Transverse colon (tissue), 4 donors: ENCODE results near the gene TMEM62.
"Not testable (repeated sequence)": the region's sequence is repeated elsewhere in the genome, so short reads cannot be mapped to it uniquely, and the experiment has no call there.

Experiments
- EP300 ChIP-seq: sonication (generic); formaldehyde crosslinking; IDR thresholded peaks from one replicate; pipeline ENCODE4 v1.6.1; 2017; ENCODE audit warnings: antibody characterized with exemption, low read depth
- POLR2AphosphoS5 ChIP-seq, 3 donors: sonication (generic); formaldehyde crosslinking; IDR thresholded peaks; one replicate each; pipeline ENCODE4 v1.6.1; 2016; ENCODE audit warnings: antibody characterized with exemption in 3 of 3
- TF ChIP-seq, protein P1 (sequence below), 5 experiments: fragments of 200-600 bp in 3 of 5; fragments of 450-650 bp in 2 of 5; sonication (generic) in 3 of 5; IDR thresholded peaks; 1 replicate in 2 of 5; 2 replicates in 3 of 5; pipeline ENCODE4 v1.5.1; 2016 to 2017; ENCODE audit warnings: antibody characterized with exemption in 5 of 5, inconsistent platforms in 3 of 5, mild to moderate bottlenecking in 2 of 5, moderate library complexity in 1 of 5

- TF ChIP-seq EP300; POLR2AphosphoS5 (IDR thresholded peaks at IDR 0.05): not testable (repeated sequence)
- TF ChIP-seq, protein P1, sequence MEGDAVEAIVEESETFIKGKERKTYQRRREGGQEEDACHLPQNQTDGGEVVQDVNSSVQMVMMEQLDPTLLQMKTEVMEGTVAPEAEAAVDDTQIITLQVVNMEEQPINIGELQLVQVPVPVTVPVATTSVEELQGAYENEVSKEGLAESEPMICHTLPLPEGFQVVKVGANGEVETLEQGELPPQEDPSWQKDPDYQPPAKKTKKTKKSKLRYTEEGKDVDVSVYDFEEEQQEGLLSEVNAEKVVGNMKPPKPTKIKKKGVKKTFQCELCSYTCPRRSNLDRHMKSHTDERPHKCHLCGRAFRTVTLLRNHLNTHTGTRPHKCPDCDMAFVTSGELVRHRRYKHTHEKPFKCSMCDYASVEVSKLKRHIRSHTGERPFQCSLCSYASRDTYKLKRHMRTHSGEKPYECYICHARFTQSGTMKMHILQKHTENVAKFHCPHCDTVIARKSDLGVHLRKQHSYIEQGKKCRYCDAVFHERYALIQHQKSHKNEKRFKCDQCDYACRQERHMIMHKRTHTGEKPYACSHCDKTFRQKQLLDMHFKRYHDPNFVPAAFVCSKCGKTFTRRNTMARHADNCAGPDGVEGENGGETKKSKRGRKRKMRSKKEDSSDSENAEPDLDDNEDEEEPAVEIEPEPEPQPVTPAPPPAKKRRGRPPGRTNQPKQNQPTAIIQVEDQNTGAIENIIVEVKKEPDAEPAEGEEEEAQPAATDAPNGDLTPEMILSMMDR (IDR thresholded peaks at IDR 0.05): not testable (repeated sequence)
Observed at GRCh38 chr15:43197773-43198172, 64.4 kb downstream of the TMEM62 start.
